Measurements from ENCODE around the gene SLC35C1.
"Not testable (repeated sequence)": the region's sequence is repeated elsewhere in the genome, so short reads cannot be mapped to it uniquely, and the experiment has no call there.

The SLC35C1 gene

DNA sequence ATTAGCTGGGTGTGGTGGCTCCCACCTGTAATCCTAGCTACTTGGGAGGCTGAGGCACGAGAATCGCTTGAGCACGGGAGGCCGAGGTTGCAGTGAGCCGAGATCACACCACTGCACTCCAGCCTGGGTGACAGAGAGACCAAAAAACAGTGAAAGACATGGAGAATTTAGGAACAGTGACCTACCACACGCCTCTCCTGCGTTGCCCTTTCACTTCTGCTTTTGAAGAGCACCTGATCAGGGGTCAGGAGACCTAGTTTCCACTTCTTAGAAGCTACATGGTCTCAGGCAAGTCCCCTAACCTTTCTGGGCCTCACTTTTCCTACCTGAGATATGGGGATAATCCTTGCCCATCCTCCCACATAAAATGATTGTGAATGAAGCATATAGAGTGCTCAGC, 12.2 kb downstream of the SLC35C1 start:
- H3K4me3 ChIP-seq (ENCODE audit: control insufficient read depth, low read depth, low read length) = no peak overlapping the region
- DNase-seq (ENCODE audit: low read depth) = no peak
- TF ChIP-seq, protein P1, sequence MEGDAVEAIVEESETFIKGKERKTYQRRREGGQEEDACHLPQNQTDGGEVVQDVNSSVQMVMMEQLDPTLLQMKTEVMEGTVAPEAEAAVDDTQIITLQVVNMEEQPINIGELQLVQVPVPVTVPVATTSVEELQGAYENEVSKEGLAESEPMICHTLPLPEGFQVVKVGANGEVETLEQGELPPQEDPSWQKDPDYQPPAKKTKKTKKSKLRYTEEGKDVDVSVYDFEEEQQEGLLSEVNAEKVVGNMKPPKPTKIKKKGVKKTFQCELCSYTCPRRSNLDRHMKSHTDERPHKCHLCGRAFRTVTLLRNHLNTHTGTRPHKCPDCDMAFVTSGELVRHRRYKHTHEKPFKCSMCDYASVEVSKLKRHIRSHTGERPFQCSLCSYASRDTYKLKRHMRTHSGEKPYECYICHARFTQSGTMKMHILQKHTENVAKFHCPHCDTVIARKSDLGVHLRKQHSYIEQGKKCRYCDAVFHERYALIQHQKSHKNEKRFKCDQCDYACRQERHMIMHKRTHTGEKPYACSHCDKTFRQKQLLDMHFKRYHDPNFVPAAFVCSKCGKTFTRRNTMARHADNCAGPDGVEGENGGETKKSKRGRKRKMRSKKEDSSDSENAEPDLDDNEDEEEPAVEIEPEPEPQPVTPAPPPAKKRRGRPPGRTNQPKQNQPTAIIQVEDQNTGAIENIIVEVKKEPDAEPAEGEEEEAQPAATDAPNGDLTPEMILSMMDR (conservative IDR thresholded peaks at IDR 0.05; ENCODE audit: control insufficient read depth, insufficient read depth, low read depth, low read length) = no peak

DNA sequence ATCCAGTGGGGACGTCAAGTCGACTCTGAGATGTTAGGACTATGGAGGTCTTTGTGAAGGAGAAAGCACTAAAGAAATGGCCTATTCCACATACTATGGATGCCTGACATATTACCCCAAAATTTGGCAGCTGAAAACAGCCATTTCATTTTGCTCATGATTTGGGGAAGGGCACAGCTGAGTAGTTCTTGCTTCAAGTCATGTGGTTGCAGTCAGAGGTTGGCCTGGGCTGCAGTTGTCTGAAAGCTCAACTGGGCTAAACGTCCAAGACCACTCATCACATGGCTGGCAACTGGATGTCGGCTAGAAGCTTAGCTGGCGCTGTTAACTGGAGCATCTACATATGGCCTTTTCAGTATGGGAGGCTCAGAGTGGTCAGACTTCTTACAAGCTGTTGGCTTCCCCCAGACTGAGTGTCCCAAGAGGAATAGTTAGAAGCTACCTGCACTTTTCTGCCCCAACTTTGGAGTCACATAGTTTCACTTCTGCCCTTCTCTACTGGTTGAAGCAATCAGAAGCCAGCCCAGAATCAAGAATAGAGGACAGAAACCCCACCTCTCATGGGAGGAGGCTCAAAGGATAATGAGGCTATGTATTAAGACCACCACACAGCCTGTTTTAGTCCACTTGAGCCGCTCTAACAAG, 14.1 kb downstream of the SLC35C1 start:
- TF ChIP-seq, protein P1 (conservative IDR thresholded peaks at IDR 0.05; ENCODE audit: control insufficient read depth, insufficient read depth, low read depth, low read length) = no peak
- DNase-seq (ENCODE audit: low read depth) = no peak
- H3K4me3 ChIP-seq (ENCODE audit: control insufficient read depth, low read depth, low read length) = no peak overlapping the region

GRCh38 chr11:45820211-45820857, 15.4 kb downstream of the SLC35C1 start:
- H3K4me3 ChIP-seq (ENCODE audit: control insufficient read depth, low read depth, low read length) = no peak overlapping the region
- TF ChIP-seq, protein P1 (conservative IDR thresholded peaks at IDR 0.05; ENCODE audit: control insufficient read depth, insufficient read depth, low read depth, low read length) = no peak
- no peak for DNase-seq (ENCODE audit: low read depth)

DNA sequence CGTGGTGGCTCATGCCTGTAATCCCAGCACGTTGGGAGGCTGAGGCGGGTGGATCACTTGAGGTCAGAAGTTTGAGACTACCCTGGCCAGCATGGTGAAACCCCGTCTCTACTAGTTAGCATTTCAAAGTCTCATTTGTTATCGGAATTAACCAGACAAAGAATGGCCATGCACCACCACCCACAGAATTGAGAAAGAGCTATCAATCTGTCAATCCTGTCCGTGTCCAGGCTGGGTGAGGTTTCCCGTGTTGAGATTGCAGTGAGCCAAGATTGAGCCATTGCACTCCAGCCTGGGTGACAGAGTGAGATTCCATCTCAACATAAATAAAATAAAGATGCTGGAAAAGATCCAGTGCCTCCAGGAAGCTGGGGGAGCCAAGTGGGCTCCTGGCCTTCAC, 21.5 kb downstream of the SLC35C1 start:
- not testable (repeated sequence) for H3K4me3 ChIP-seq (ENCODE audit: control insufficient read depth, low read depth, low read length); DNase-seq (ENCODE audit: low read depth)

DNA sequence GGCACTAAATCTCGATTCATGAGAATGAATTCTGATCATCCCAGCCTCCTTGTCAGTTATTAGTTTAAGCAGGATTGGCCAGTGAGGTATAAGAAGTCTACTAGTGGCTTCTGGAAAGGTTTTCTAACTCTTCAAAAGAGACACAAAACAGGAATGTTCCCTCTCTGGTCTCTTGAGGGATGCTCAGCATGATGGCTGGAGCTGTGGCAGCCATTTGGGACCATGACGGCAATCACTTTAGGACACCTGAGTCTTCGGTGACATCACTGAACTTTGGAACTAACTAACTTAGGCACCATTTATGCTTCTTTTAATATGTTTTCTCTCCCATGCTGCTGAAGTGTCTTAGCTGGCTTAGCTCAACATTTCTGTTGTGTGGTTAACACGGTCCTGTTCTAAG, 22.2 kb downstream of the SLC35C1 start:
- TF ChIP-seq, protein P1 (conservative IDR thresholded peaks at IDR 0.05; ENCODE audit: control insufficient read depth, insufficient read depth, low read depth, low read length) = no peak
- H3K4me3 ChIP-seq (ENCODE audit: control insufficient read depth, low read depth, low read length) = no peak overlapping the region
- DNase-seq (ENCODE audit: low read depth) = no peak

- TF ChIP-seq, protein P1 (conservative IDR thresholded peaks at IDR 0.05; ENCODE audit: control insufficient read depth, insufficient read depth, low read depth, low read length) = no peak
- H3K4me3 ChIP-seq (ENCODE audit: control insufficient read depth, low read depth, low read length) = no peak overlapping the region
- DNase-seq (ENCODE audit: low read depth) = no peak
Measured at GRCh38 chr11:45828996-45829395, 24.0 kb downstream of the SLC35C1 start.

GRCh38 chr11:45830596-45830995, 25.6 kb downstream of the SLC35C1 start:
- TF ChIP-seq, protein P1 (conservative IDR thresholded peaks at IDR 0.05; ENCODE audit: control insufficient read depth, insufficient read depth, low read depth, low read length) = no peak
- DNase-seq (ENCODE audit: low read depth) = no peak
- H3K4me3 ChIP-seq (ENCODE audit: control insufficient read depth, low read depth, low read length) = no peak overlapping the region

Measured in fibroblast of mammary gland (primary cell).